GM19397 (cell line): ENCODE measurements around the gene PKP4.

Experiments used
- ATAC-seq: cut with Tn5 transposase; IDR thresholded peaks from one replicate; pipeline ENCODE4 v1.9.1; 2021; ENCODE audit warnings: mild to moderate bottlenecking, moderate library complexity; ENCODE audit not compliant: unreplicated experiment

The PKP4 gene

GRCh38 chr2:158579928-158580327 is 123.2 kb downstream of the PKP4 start:
- no peak for ATAC-seq

- ATAC-seq = no peak
Observed at GRCh38 chr2:158580760-158581159, 124.0 kb downstream of the PKP4 start.

- no peak for ATAC-seq
Observed at GRCh38 chr2:158582670-158583069, 125.9 kb downstream of the PKP4 start.

GRCh38 chr2:158583923-158584322 is 127.2 kb downstream of the PKP4 start:
- ATAC-seq = no peak

GRCh38 chr2:158586491-158586890 is 129.7 kb downstream of the PKP4 start:
- no peak for ATAC-seq

- no peak for ATAC-seq
Observed at GRCh38 chr2:158589303-158589702, 132.6 kb downstream of the PKP4 start.

- no peak for ATAC-seq
Observed at GRCh38 chr2:158598862-158599517, 142.2 kb downstream of the PKP4 start.

- no peak for ATAC-seq
Observed at GRCh38 chr2:158599609-158600008, 142.9 kb downstream of the PKP4 start.

GRCh38 chr2:158600155-158600802 is 143.5 kb downstream of the PKP4 start:
- ATAC-seq = no peak

- no peak for ATAC-seq
Observed at GRCh38 chr2:158602027-158602426, 145.3 kb downstream of the PKP4 start.

- no peak for ATAC-seq
Observed at GRCh38 chr2:158603205-158603604, 146.5 kb downstream of the PKP4 start.

GRCh38 chr2:158603986-158604385 is 147.2 kb downstream of the PKP4 start:
- no peak for ATAC-seq

GRCh38 chr2:158610059-158610458 is 153.3 kb downstream of the PKP4 start:
- ATAC-seq = no peak

- no peak for ATAC-seq
Observed at GRCh38 chr2:158616480-158617000, 159.8 kb downstream of the PKP4 start.

GRCh38 chr2:158618891-158619490 is 162.2 kb downstream of the PKP4 start:
- no peak for ATAC-seq

GRCh38 chr2:158619496-158619895 is 162.7 kb downstream of the PKP4 start:
- no peak for ATAC-seq

GRCh38 chr2:158620656-158621055 is 163.9 kb downstream of the PKP4 start:
- no peak for ATAC-seq

GRCh38 chr2:158624071-158624667 is 167.4 kb downstream of the PKP4 start:
- ATAC-seq = no peak

GRCh38 chr2:158624961-158625360 is 168.2 kb downstream of the PKP4 start:
- no peak for ATAC-seq

- ATAC-seq = no peak
Observed at GRCh38 chr2:158629116-158629515, 172.4 kb downstream of the PKP4 start.

- no peak for ATAC-seq
Observed at GRCh38 chr2:158633261-158633660, 176.5 kb downstream of the PKP4 start.

- ATAC-seq = no peak
Observed at GRCh38 chr2:158634627-158635026, 177.9 kb downstream of the PKP4 start.
